Colonic mucosa (tissue), 4 donors: ENCODE results near the gene SIX3. TPM values are rescaled to one million over a fixed set of nuclear protein-coding genes. Genes with fewer than 3 reads are reported as not detected.

Source experiments
- DNase-seq: peaks from one replicate; pipeline ENCODE4 v3.0.0-alpha.2; 2020
- H3K27ac ChIP-seq: fragments of 200-600 bp; one replicate; pipeline ENCODE4 v1.8.0; 2021
- H3K27me3 ChIP-seq: fragments of 200-600 bp; one replicate; pipeline ENCODE4 v1.8.0; 2021
- H3K36me3 ChIP-seq: fragments of 200-600 bp; one replicate; pipeline ENCODE4 v1.8.0; 2021
- H3K4me1 ChIP-seq: fragments of 200-600 bp; one replicate; pipeline ENCODE4 v1.8.0; 2021; ENCODE audit warnings: mild to moderate bottlenecking
- H3K4me3 ChIP-seq: fragments of 200-600 bp; one replicate; pipeline ENCODE4 v1.8.0; 2021
- H3K9ac ChIP-seq, 2 donors: one replicate each; pipeline ENCODE4 v1.7.0; 2013; ENCODE audit warnings: control low read depth in 2 of 2, low read depth in 2 of 2, low read length in 2 of 2
- H3K9me3 ChIP-seq: fragments of 200-600 bp; one replicate; pipeline ENCODE4 v1.8.0; 2021
- intact Hi-C: fragments of 100-400 bp; cut with DNase I; formaldehyde crosslinking; loops from one replicate; pipeline ENCODE4 v1.14.1; 2022
- total RNA-seq, 2 donors: library from RNA; stranded (reverse); fragmentation: NEBNext Ultra II Directional in 1 of 2; extraction: Animal tissue kit (Norgen Biotek cat#: 25700) in 1 of 2; gene quantifications; one replicate each; pipeline ENCODE4 v1.2.1, GENCODE V29; 2021
- TF ChIP-seq, protein P1 (sequence below): fragments of 200-600 bp; IDR thresholded peaks from one replicate; pipeline ENCODE4 v1.8.0; 2022; ENCODE audit warnings: antibody characterized with exemption, mild to moderate bottlenecking
- donor health status: healthy.
- donor health status: DM: no; HTN: no; CAD: no.
- donor health status: DM: no; HTN: no; CAD: no.

SIX3 gene
- total RNA-seq, 2 donors from 2014 or later: not detected

DNA sequence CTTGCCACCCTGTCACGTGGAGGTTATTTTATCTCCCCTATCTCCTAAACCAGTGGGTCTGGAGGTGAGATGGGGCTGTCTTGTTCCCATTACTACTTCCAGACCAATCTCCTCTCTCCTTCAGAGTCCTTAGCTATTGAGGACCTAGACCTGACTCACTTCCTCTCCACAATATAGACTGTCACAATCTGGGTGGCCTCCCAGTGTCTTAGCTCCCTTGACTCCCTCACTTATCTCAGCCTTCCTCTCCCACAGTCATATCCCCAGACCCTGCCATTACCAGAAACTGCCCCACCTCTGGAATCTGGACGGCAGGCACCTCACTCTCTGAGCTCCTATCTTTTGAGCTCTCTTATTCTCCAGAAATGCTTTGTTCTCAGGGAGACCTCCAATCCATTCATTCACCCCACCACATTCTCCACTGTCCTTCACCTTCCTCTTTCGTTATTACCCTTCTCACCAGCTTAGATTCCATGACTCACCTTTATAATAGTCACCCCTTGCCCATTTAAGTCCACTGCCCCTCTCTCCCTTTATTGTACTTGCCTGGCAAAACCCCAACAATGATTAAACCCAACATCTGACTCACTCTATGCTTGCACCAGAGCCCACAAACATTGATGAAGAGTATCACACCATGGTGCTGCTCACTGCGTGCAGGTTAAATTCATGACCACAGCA is 23.3 kb upstream of the SIX3 start:
- Histone ChIP-seq H3K27ac (no peak overlapping the region), H3K27me3 (peaks cover 6% of the 10 kb centered on the region), H3K9me3 (no peaks in the 10 kb centered on the region), H3K36me3 (no peaks in the 10 kb centered on the region), H3K9ac (no peak overlapping the region), H3K4me1 (no peaks in the 10 kb centered on the region), H3K4me3 (no peak overlapping the region)
- intact Hi-C loops: no loop called here
- TF ChIP-seq, protein P1, sequence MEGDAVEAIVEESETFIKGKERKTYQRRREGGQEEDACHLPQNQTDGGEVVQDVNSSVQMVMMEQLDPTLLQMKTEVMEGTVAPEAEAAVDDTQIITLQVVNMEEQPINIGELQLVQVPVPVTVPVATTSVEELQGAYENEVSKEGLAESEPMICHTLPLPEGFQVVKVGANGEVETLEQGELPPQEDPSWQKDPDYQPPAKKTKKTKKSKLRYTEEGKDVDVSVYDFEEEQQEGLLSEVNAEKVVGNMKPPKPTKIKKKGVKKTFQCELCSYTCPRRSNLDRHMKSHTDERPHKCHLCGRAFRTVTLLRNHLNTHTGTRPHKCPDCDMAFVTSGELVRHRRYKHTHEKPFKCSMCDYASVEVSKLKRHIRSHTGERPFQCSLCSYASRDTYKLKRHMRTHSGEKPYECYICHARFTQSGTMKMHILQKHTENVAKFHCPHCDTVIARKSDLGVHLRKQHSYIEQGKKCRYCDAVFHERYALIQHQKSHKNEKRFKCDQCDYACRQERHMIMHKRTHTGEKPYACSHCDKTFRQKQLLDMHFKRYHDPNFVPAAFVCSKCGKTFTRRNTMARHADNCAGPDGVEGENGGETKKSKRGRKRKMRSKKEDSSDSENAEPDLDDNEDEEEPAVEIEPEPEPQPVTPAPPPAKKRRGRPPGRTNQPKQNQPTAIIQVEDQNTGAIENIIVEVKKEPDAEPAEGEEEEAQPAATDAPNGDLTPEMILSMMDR: no peak
- DNase-seq: no peak

DNA sequence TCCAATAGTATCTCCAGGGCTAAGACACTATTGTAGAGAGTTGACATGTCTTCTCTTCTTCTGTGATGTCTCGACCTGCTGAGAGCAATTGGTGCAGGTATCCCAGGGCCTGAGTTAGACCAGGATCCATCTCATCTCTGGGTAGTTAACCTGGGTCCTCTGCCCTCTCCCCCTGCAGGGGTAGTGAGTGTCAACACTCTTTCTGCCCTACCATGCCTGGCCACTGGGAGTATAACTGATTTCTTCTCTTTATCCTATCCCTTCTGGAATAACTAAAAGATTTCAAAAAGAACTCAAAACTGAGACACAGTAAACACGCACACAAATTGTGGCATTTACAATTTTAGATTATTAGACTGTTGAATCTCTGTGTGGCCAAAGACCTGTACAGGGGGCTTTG is 20.8 kb upstream of the SIX3 start:
- TF ChIP-seq, protein P1: no peak

DNA sequence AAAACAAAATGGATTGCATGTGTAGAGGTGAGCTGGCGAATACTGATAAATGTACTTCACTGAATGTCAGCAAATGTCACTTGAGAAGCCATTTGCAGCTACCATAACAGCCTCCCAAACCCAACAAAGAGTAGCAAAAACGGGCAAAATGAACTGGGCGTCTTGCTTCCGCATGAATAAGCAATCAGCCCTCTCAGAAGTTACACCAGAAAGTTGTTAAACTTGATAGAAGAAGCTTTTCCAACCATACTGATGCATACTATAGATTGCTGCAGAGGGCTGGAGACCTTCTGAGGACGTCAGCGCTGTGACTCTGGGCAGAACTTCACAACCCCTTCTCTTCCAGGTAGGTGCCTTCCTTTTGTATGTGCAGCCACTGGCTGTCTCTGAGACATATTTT is 18.7 kb upstream of the SIX3 start:
- Histone ChIP-seq H3K9me3 (no peaks in the 10 kb centered on the region), H3K36me3 (no peaks in the 10 kb centered on the region), H3K4me3 (no peak overlapping the region), H3K4me1 (no peaks in the 10 kb centered on the region), H3K9ac (no peak overlapping the region), H3K27ac (no peak overlapping the region), H3K27me3 (peaks cover 35% of the 10 kb centered on the region)
- no peak for DNase-seq
- TF ChIP-seq, protein P1: no peak
- intact Hi-C loops: no loop called here

More for the DNA sequence above, 20.8 kb upstream of the SIX3 start:
- no peak overlapping the region for H3K4me3 ChIP-seq
- intact Hi-C loops: no loop called here
- H3K9ac ChIP-seq: no peak overlapping the region
- no peaks in the 10 kb centered on the region for H3K9me3 ChIP-seq
- H3K27ac ChIP-seq: no peak overlapping the region
- H3K36me3 ChIP-seq: no peaks in the 10 kb centered on the region
- no peak for DNase-seq
- peaks cover 18% of the 10 kb centered on the region for H3K27me3 ChIP-seq
- no peaks in the 10 kb centered on the region for H3K4me1 ChIP-seq

DNA sequence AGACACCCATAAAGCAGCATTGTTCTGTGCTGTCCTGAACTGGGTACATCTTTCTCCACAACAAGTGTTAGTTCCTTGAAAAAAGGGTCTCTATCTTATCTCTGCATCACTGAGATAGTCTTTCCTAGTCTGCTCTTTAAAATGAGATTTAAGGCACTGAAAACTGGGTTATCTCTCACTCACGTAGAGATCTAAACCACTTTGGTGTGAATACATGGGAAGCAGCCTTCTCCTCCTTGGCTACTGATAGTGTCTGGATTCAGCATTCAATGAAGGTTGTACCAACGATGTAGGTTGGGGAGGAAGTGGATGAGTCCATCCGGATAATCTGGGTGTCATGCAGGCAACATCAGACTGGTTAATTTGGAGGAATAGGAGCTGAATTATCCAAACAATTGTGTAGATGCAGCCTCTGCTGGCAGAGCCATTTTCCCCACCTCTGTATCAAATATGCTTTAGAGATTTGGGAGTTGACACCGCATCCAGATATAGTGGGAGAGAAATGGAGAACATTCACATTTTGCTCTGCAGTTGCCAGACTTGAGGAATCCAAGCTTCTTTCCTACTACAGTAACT is 15.9 kb upstream of the SIX3 start:
- Histone ChIP-seq H3K9me3 (no peaks in the 10 kb centered on the region), H3K4me3 (no peak overlapping the region), H3K9ac (no peak overlapping the region), H3K27me3 (peaks cover 64% of the 10 kb centered on the region), H3K36me3 (no peaks in the 10 kb centered on the region), H3K4me1 (peaks cover 8% of the 10 kb centered on the region), H3K27ac (no peak overlapping the region)
- intact Hi-C loops: no loop called here
- TF ChIP-seq, protein P1: no peak
- no peak for DNase-seq

DNA sequence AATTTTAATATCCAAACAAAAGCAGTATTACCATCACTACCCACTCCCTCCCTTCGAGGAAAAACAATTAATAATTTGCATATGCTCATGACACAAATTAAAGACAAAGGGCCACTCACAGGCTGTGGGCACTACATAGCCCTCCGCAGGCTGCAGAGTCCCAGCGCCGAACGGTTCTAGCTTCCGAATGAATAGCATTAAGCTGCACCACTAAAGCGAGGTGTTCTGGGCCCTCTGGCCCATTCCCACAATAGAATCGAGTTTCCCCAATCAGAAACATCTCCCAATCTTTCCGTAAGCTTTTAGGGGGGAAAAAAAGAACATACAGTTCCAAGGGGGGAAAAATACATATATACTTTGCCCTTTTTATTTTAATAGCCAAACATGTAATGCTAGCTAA is 14.5 kb upstream of the SIX3 start:
- Histone ChIP-seq H3K36me3 (no peaks in the 10 kb centered on the region), H3K27ac (no peak overlapping the region), H3K4me3 (no peak overlapping the region), H3K27me3 (peaks cover 73% of the 10 kb centered on the region), H3K9ac (no peak overlapping the region), H3K9me3 (no peaks in the 10 kb centered on the region), H3K4me1 (peaks cover 8% of the 10 kb centered on the region)
- intact Hi-C loops: no loop called here
- no peak for DNase-seq
- TF ChIP-seq, protein P1: no peak
